ENCODE measurements around the gene SHISA6.

GRCh38 chr17:11418342-11418741, 177.3 kb downstream of the SHISA6 start:
- TF ChIP-seq CTCF (IDR thresholded peaks at IDR 0.05) = no peak
- no peak for TF ChIP-seq POLR2A (IDR thresholded peaks at IDR 0.05)

Measured in heart left ventricle (tissue), 13 donors.